ENCODE measurements around the gene CNOT4. TPM values are rescaled to one million over a fixed set of nuclear protein-coding genes. Genes with fewer than 3 reads are reported as not detected.

Gene CNOT4, protein sequence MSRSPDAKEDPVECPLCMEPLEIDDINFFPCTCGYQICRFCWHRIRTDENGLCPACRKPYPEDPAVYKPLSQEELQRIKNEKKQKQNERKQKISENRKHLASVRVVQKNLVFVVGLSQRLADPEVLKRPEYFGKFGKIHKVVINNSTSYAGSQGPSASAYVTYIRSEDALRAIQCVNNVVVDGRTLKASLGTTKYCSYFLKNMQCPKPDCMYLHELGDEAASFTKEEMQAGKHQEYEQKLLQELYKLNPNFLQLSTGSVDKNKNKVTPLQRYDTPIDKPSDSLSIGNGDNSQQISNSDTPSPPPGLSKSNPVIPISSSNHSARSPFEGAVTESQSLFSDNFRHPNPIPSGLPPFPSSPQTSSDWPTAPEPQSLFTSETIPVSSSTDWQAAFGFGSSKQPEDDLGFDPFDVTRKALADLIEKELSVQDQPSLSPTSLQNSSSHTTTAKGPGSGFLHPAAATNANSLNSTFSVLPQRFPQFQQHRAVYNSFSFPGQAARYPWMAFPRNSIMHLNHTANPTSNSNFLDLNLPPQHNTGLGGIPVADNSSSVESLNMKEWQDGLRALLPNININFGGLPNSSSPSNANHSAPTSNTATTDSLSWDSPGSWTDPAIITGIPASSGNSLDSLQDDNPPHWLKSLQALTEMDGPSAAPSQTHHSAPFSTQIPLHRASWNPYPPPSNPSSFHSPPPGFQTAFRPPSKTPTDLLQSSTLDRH
- 22.0 and 22.6 TPM in 2 replicates for total RNA-seq (2022)
- percentile 88 among the genes with signal in this experiment for Bru-seq, nascent RNA
- BruChase-seq, experiment 1, labeled RNA remaining after a 2-hour chase, result percentile 83 among the genes with signal in this experiment
- BruChase-seq, experiment 2, labeled RNA remaining after a 6-hour chase, result percentile 75 among the genes with signal in this experiment
- long read RNA-seq, full-length matches to known transcripts, result 16 of 24 reads
- long read RNA-seq, partial matches to known transcripts, result 8 of 24 reads
- long read RNA-seq, other reads (novel, unspliced or antisense), result 0 of 24 reads

DNA sequence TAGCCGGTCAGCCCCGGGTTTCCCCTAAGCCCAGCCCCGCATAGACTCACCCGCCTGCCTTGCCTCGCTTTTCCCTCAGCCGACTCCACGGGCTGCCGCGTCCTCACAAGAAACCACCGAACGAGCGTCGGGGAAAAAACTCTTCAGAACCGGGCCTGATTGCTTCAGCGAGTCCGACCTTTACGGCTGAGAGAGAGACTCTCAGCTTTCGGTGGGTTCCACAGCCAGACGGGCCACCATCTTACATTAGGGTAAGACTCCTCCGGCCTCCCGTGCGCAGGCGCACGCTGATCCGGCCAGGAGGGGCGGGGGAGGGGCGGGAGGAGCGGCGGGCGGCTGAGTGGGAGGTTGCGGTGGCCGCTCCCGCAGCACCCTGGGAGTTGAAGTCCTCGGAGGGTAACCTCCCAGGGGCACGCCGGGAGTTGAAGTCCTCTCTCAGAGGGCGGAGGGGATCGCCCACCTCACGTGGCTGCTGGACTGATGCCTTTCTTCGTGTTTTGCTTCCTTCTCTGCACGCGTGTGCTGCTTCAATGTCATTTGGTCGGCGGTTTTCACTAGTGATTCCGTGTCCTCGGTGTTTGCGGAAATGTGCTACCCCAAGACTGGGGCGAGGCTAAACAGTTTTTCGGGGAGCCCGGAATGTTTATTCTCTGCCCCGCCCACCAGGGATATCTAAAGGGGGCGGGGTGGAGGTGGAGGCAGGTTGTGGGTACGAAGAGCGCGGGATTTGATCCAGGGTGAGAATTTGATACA, at the start of gene CNOT4:
Gene CNOT4 (minus strand): TSS at position 264 of the 753 bp plus-strand sequence. CDS start 71,771 bp downstream, outside the sequence.
- TF ChIP-seq, protein P1, sequence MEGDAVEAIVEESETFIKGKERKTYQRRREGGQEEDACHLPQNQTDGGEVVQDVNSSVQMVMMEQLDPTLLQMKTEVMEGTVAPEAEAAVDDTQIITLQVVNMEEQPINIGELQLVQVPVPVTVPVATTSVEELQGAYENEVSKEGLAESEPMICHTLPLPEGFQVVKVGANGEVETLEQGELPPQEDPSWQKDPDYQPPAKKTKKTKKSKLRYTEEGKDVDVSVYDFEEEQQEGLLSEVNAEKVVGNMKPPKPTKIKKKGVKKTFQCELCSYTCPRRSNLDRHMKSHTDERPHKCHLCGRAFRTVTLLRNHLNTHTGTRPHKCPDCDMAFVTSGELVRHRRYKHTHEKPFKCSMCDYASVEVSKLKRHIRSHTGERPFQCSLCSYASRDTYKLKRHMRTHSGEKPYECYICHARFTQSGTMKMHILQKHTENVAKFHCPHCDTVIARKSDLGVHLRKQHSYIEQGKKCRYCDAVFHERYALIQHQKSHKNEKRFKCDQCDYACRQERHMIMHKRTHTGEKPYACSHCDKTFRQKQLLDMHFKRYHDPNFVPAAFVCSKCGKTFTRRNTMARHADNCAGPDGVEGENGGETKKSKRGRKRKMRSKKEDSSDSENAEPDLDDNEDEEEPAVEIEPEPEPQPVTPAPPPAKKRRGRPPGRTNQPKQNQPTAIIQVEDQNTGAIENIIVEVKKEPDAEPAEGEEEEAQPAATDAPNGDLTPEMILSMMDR (IDR thresholded peaks at IDR 0.05; ENCODE audit: insufficient read depth in 1 of 2, low read depth in 1 of 2, low read length in 1 of 2, severe bottlenecking in 1 of 2, unreplicated experiment in 1 of 2), result no peak
- Mint-ChIP-seq H3K36me3 (ENCODE audit: insufficient read depth, unreplicated experiment) (no peaks in the 10 kb centered on the region), H3K27me3 (ENCODE audit: insufficient read depth, unreplicated experiment) (no peaks in the 10 kb centered on the region), H3K4me3 (ENCODE audit: unreplicated experiment) (no peak within 1 kb of the TSS), H3K4me1 (ENCODE audit: low read depth, unreplicated experiment) (no peaks in the 10 kb centered on the region), H3K9me3 (ENCODE audit: unreplicated experiment) (no peaks in the 10 kb centered on the region), H3K27ac (ENCODE audit: unreplicated experiment) (no peak within 1 kb of the TSS)
- no peaks in the 10 kb centered on the region for H3K27me3 ChIP-seq (replicated peaks; ENCODE audit: control insufficient read depth, insufficient read depth, low read length)
- H3K9me3 ChIP-seq, result no peaks in the 10 kb centered on the region
- intact Hi-C loops (cut with micrococcal nuclease; ENCODE audit: unreplicated experiment), result loop anchor here (2.0 to 5.0 kb wide), 5 partner anchors 87 to 235 kb away; partner anchors contain the start of gene STMP1
- peak within 1 kb of the TSS; percentile 82 for H3K4me3 ChIP-seq (ENCODE audit: low read depth, low read length)
- peaks cover 8% of the 10 kb centered on the region for H3K4me1 ChIP-seq
- BruUV-seq (replicated peaks), result no TSS peak
- DNase-seq, result peak; percentile 95 to 97
- ChIA-PET CTCF (no interaction called here), POLR2A (no interaction called here)
- no peaks in the 10 kb centered on the region for H3K36me3 ChIP-seq (ENCODE audit: control insufficient read depth, insufficient read depth, low read length)

DNA sequence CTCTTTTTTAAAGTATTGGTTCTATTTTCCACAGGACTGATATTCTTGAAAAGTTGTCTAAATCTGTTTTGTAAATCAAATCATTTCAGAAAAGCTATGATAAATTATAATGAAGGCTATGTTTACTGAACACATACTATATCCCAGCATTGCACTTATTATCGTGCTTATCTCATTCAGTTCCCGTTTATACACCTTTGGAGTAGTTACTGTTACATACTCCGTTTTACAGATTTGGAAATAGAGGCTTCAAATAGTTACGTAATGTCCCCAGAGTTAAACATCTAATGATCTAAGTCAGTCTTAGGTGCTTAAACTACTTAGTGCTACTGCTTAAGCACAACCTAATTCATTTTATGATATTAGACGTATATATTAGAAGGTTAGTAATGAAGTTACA, 49.0 kb upstream of the CNOT4 start:
- peaks cover 32% of the 10 kb centered on the region for H3K4me1 ChIP-seq
- TF ChIP-seq, protein P1 (IDR thresholded peaks at IDR 0.05; ENCODE audit: insufficient read depth in 1 of 2, low read depth in 1 of 2, low read length in 1 of 2, severe bottlenecking in 1 of 2, unreplicated experiment in 1 of 2), result no peak
- H3K36me3 ChIP-seq (ENCODE audit: control insufficient read depth, insufficient read depth, low read length), result no peaks in the 10 kb centered on the region
- DNase-seq, result no peak
- Mint-ChIP-seq H3K9me3 (ENCODE audit: unreplicated experiment) (no peaks in the 10 kb centered on the region), H3K4me1 (ENCODE audit: low read depth, unreplicated experiment) (peaks cover 7% of the 10 kb centered on the region), H3K27me3 (ENCODE audit: insufficient read depth, unreplicated experiment) (peaks cover 4% of the 10 kb centered on the region), H3K27ac (ENCODE audit: unreplicated experiment) (no peak overlapping the region), H3K4me3 (ENCODE audit: unreplicated experiment) (no peak overlapping the region), H3K36me3 (ENCODE audit: insufficient read depth, unreplicated experiment) (no peaks in the 10 kb centered on the region)
- no peaks in the 10 kb centered on the region for H3K9me3 ChIP-seq
- intact Hi-C loops (cut with micrococcal nuclease; ENCODE audit: unreplicated experiment), result loop anchor here (1.0 to 5.0 kb wide), 4 partner anchors 47 to 278 kb away; no protein-coding TSS in a partner anchor
- CTCF ChIA-PET, result no interaction called here
- no peaks in the 10 kb centered on the region for H3K27me3 ChIP-seq (replicated peaks; ENCODE audit: control insufficient read depth, insufficient read depth, low read length)
- TSS peak; percentile 66 for BruUV-seq (replicated peaks)
- POLR2A ChIA-PET, result no interaction called here
- H3K4me3 ChIP-seq (ENCODE audit: low read depth, low read length), result peak overlapping the region; percentile 82
